K562 (cell line): Measurements from ENCODE around the gene DPM2. TPM values are rescaled to one million over a fixed set of nuclear protein-coding genes. Genes with fewer than 3 reads are reported as not detected.

Source experiments
- ATAC-seq: fragments of 200-7000 bp; cut with Tn5 transposase; 3 replicates; pipeline ENCODE4 v1.9.1; 2020; ENCODE audit warnings: moderate library complexity
- BruUV-seq: library from RNA; stranded (reverse); fragments of 400-500 nt; replicated peaks from 2 replicates; lab custom pipeline; 2021; lab: Mats Ljungman, UMichigan
- CTCF ChIA-PET: fragments of 300-600 bp; formaldehyde crosslinking; extraction: SDS; loops from one replicate; lab custom pipeline; 2021; ENCODE audit warnings: low intra/inter-chr PET ratio; lab: Yijun Ruan, JAX
- POLR2A ChIA-PET: fragments of 300-600, 350-650 bp; sonication (Branson Sonifier 250); formaldehyde crosslinking; extraction: SDS; loops from one replicate; lab custom pipeline; 2021; ENCODE audit warnings: antibody characterized with exemption, inconsistent platforms; lab: Yijun Ruan, JAX
- DNase-seq, 4 experiments: peaks; one replicate each; pipeline versions ENCODE4 v3.0.0 to v3.0.0-alpha.2; 2011 to 2018; ENCODE audit warnings: low spot score in 3 of 4, mixed read lengths in 3 of 4; ENCODE audit errors: extremely low read depth in 1 of 4
- FAIRE-seq: peaks from 2 replicates; lab custom pipeline; 2011; peaks lifted over from hg19 to GRCh38; lab: Jason Lieb, UNC
- H2AFZ ChIP-seq: 2 replicates; pipeline ENCODE4 v1.6.0; 2011; ENCODE audit warnings: low read depth, low read length, control low read depth, inconsistent platforms
- H3K27ac ChIP-seq: fragments of 200-600 bp; 3 replicates; pipeline ENCODE4 v1.8.0; 2011; ENCODE audit warnings: low read depth, mild to moderate bottlenecking, control low read depth, inconsistent platforms, low read length, moderate library complexity, mixed read lengths; ENCODE audit errors: extremely low read depth
- H3K27me3 ChIP-seq, 2 experiments: fragments of 300-600 bp in 1 of 2; 2 replicates in 1 of 2; 3 replicates in 1 of 2; pipeline versions ENCODE4 v1.6.0 to v1.8.0; 2011; ENCODE audit warnings: inconsistent platforms in 2 of 2, low read length in 2 of 2, mild to moderate bottlenecking in 1 of 2, mixed read lengths in 1 of 2, moderate library complexity in 1 of 2; ENCODE audit not compliant: control insufficient read depth in 2 of 2, insufficient read depth in 2 of 2
- H3K36me3 ChIP-seq: fragments of 300-600 bp; 3 replicates; pipeline ENCODE4 v1.8.0; 2011; ENCODE audit warnings: mild to moderate bottlenecking, low read length, inconsistent platforms; ENCODE audit not compliant: control insufficient read depth, insufficient read depth
- H3K4me1 ChIP-seq, 2 experiments: fragments of 200-600 bp in 1 of 2; replicated peaks in 1 of 2; 2 replicates in 1 of 2; 3 replicates in 1 of 2; pipeline versions ENCODE4 v1.5.1 to v1.8.0; 2011; ENCODE audit warnings: inconsistent platforms in 2 of 2, low read length in 2 of 2, mild to moderate bottlenecking in 1 of 2, mixed read lengths in 1 of 2, moderate library complexity in 1 of 2; ENCODE audit not compliant: control insufficient read depth in 2 of 2, insufficient read depth in 2 of 2
- H3K4me2 ChIP-seq: 2 replicates; pipeline ENCODE4 v1.6.1; 2011; ENCODE audit warnings: low read length, control low read depth, inconsistent platforms, mixed read lengths; ENCODE audit not compliant: insufficient read depth
- H3K4me3 ChIP-seq: fragments of 200-600 bp; sonication (generic), shearing (Covaris generic); 2 replicates; pipeline ENCODE4 v1.5.1; 2016; ENCODE audit warnings: control low read depth, inconsistent platforms
- H3K79me2 ChIP-seq: fragments of 200-600 bp; 3 replicates; pipeline ENCODE4 v1.8.0; 2011; ENCODE audit warnings: low read length, inconsistent platforms; ENCODE audit not compliant: control insufficient read depth, insufficient read depth
- H3K9ac ChIP-seq, 2 experiments: 2 replicates each; pipeline versions ENCODE4 v1.6.0 to v1.6.1; 2011; ENCODE audit warnings: low read depth in 2 of 2, low read length in 2 of 2, control low read depth in 1 of 2, inconsistent platforms in 1 of 2, mild to moderate bottlenecking in 1 of 2, mixed read lengths in 1 of 2; ENCODE audit not compliant: insufficient read depth in 1 of 2
- H3K9me1 ChIP-seq: one replicate; pipeline ENCODE4 v1.6.0; 2011; ENCODE audit warnings: inconsistent platforms, mild to moderate bottlenecking, low read length, moderate library complexity; ENCODE audit not compliant: control insufficient read depth, insufficient read depth
- H3K9me3 ChIP-seq: replicated peaks from 2 replicates; pipeline ENCODE4 v1.5.1; 2011; ENCODE audit warnings: low read depth, low read length, inconsistent platforms; ENCODE audit not compliant: control insufficient read depth, insufficient read depth
- H4K20me1 ChIP-seq: replicated peaks from 2 replicates; pipeline ENCODE4 v1.6.1; 2011; ENCODE audit warnings: low read length, inconsistent platforms, mixed read lengths; ENCODE audit not compliant: control insufficient read depth, insufficient read depth
- WHSC1 ChIP-seq: IDR thresholded peaks from one replicate; pipeline ENCODE4 v1.6.1; 2012; ENCODE audit warnings: low read length, control low read depth, inconsistent platforms
- ZC3H4 ChIP-seq: sonication (generic); formaldehyde crosslinking; IDR thresholded peaks from 2 replicates; pipeline ENCODE4 v1.9.0; 2021; ENCODE audit warnings: missing genetic modification reagents, borderline replicate concordance
- WGBS: fragments of 100-300 bp; shearing (Covaris generic); methylation state at CpG from one replicate; pipeline ENCODE4 v1.1.6; 2016; ENCODE audit warnings: low coverage, mixed read lengths; ENCODE audit not compliant: insufficient coverage; ENCODE audit errors: missing lambda C conversion rate; 5-methylcytosine and 5-hydroxymethylcytosine counted together
- in situ Hi-C: fragments of 300-500 bp; cut with MboI; formaldehyde crosslinking; loops from 4 replicates; pipeline ENCODE4 v1.15.0; 2018; ENCODE audit warnings: inconsistent platforms, mixed read lengths
- intact Hi-C: fragments of 100-400 bp; cut with micrococcal nuclease; formaldehyde crosslinking; loops from 2 replicates; pipeline ENCODE4 v1.14.2; 2022
- polyA plus RNA-seq, 8 experiments: library from polyadenylated mRNA; depleted of rRNA in 4 of 8; stranded (reverse) in 5 of 8; unstranded in 3 of 8; fragments of >200 nt; fragmentation: Nextera tagmentation in 2 of 8; fragmentation: Illumina TruSeq in 1 of 8; extraction: Ambion mirVana in 2 of 8; extraction: Trizol in 1 of 8; gene quantifications; 2 replicates each; pipeline versions ENCODE4 v1.2.1 to v1.2.3, GENCODE V29; 2011 to 2014; ENCODE audit warnings: inconsistent platforms in 1 of 8, missing spikeins in 1 of 8
- total RNA-seq, 7 experiments: library from RNA; depleted of rRNA in 6 of 7; stranded (reverse); fragments of >200 nt in 6 of 7; fragmentation: Illumina TruSeq in 2 of 7; extraction: Trizol in 2 of 7; gene quantifications; 2 replicates each; pipeline versions ENCODE4 v1.2.1 to v1.2.3, GENCODE V29; 2011 to 2021; ENCODE audit warnings: low replicate concordance in 1 of 7
- TF ChIP-seq, protein P1 (sequence below): fragments of 150-350 bp; IDR thresholded peaks from 2 replicates; pipeline ENCODE4 v1.6.1; 2014; ENCODE audit warnings: low read depth, mild to moderate bottlenecking, low read length, borderline replicate concordance

DPM2 gene
- total and polyA plus RNA-seq, 9 of the 15 experiments (the other 6 are each of a cell fraction or from before 2014, with no cell fraction given), result 43.5 to 126 (median 71.1) TPM

DNA sequence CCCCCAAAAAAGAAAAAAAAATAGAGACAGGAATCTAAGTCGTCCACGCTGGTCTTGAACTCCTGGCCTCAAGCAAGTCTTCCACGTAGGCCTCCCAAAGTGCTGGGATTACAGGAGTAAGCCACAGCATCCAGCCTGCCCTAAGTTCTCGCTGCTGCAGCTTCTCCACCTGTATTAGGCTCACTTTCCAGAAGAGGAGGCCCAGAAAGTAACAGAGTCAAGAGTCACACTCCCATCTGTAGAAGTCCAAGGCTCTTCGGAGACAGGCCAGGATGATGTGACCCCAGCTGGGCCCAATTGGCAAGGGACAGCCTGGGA lies 41.3 kb upstream of the DPM2 start:
- no peak for FAIRE-seq
- H3K9me1 ChIP-seq, result no peaks in the 10 kb centered on the region
- DNase-seq, result no peak
- 43% methylated on average over 5 of the region's 5 CpGs for WGBS
- intact Hi-C loops, result no loop called here
- no peaks in the 10 kb centered on the region for H3K27me3 ChIP-seq
- ATAC-seq, result no peak
- H3K79me2 ChIP-seq, result peaks cover 63% of the 10 kb centered on the region
- BruUV-seq, result no TSS peak
- TF ChIP-seq, protein P1, sequence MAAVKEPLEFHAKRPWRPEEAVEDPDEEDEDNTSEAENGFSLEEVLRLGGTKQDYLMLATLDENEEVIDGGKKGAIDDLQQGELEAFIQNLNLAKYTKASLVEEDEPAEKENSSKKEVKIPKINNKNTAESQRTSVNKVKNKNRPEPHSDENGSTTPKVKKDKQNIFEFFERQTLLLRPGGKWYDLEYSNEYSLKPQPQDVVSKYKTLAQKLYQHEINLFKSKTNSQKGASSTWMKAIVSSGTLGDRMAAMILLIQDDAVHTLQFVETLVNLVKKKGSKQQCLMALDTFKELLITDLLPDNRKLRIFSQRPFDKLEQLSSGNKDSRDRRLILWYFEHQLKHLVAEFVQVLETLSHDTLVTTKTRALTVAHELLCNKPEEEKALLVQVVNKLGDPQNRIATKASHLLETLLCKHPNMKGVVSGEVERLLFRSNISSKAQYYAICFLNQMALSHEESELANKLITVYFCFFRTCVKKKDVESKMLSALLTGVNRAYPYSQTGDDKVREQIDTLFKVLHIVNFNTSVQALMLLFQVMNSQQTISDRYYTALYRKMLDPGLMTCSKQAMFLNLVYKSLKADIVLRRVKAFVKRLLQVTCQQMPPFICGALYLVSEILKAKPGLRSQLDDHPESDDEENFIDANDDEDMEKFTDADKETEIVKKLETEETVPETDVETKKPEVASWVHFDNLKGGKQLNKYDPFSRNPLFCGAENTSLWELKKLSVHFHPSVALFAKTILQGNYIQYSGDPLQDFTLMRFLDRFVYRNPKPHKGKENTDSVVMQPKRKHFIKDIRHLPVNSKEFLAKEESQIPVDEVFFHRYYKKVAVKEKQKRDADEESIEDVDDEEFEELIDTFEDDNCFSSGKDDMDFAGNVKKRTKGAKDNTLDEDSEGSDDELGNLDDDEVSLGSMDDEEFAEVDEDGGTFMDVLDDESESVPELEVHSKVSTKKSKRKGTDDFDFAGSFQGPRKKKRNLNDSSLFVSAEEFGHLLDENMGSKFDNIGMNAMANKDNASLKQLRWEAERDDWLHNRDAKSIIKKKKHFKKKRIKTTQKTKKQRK, result no peak
- TF ChIP-seq WHSC1 (no peak), ZC3H4 (CRISPR knock-in tag) (0 out of 2 replicates have a peak, but pooled peaks have one; percentile 50)
- H3K27ac ChIP-seq, result no peak overlapping the region
- H3K9me3 ChIP-seq, result no peaks in the 10 kb centered on the region
- H2AFZ ChIP-seq, result no peak overlapping the region
- CTCF ChIA-PET, result no interaction called here
- H3K9ac ChIP-seq, result peak overlapping the region; percentile 53 to 90; a peak in 3 of 4 replicates
- H4K20me1 ChIP-seq, result peaks cover 53% of the 10 kb centered on the region
- POLR2A ChIA-PET, result interaction anchor here (0.7 to 2.6 kb wide), 6 partner anchors 9 to 147 kb away, joined by 3 to 11 read pairs (median 3); no protein-coding TSS in a partner anchor
- in situ Hi-C loops, result no loop called here
- H3K4me2 ChIP-seq, result peak overlapping the region; percentile 74
- peaks cover 44 to 72% of the 10 kb centered on the region in 2 experiments for H3K4me1 ChIP-seq
- H3K36me3 ChIP-seq, result peaks cover 6% of the 10 kb centered on the region; the same call in 1 of the 3 replicates
- peak overlapping the region; percentile 73 for H3K4me3 ChIP-seq
